CD4-positive, CD25-positive, alpha-beta regulatory T cell (primary cell): ENCODE data around the gene ANXA3. TPM values are rescaled to one million over a fixed set of nuclear protein-coding genes. Genes with fewer than 3 reads are reported as not detected.

Source experiments
- ATAC-seq, 2 donors: fragments of 150-1000 bp; cut with Tn5 transposase; one replicate each; pipeline ENCODE4 v1.10.0; 2021; ENCODE audit warnings: low read depth in 2 of 2, moderate number of reproducible peaks in 2 of 2, moderate library complexity in 1 of 2
- DNase-seq, 3 donors: peaks; one replicate each; pipeline versions ENCODE4 v3.0.0 to v3.0.0-alpha.2; 2012 to 2022; ENCODE audit warnings: mixed read lengths in 1 of 3
- H3K27ac ChIP-seq: one replicate; pipeline ENCODE4 v1.7.0; 2013; ENCODE audit warnings: mild to moderate bottlenecking, low read length; ENCODE audit not compliant: insufficient read depth, poor library complexity, severe bottlenecking
- H3K27me3 ChIP-seq: one replicate; pipeline ENCODE4 v1.7.0; 2013; ENCODE audit warnings: low read length; ENCODE audit not compliant: control insufficient read depth, insufficient read depth
- H3K36me3 ChIP-seq: one replicate; pipeline ENCODE4 v1.7.0; 2013; ENCODE audit warnings: mild to moderate bottlenecking, low read length, moderate library complexity; ENCODE audit not compliant: control insufficient read depth, insufficient read depth
- H3K4me1 ChIP-seq: 2 replicates; pipeline ENCODE4 v1.7.0; 2013; ENCODE audit warnings: mild to moderate bottlenecking, low read length; ENCODE audit not compliant: insufficient read depth, control insufficient read depth, poor library complexity, severe bottlenecking
- H3K4me3 ChIP-seq: one replicate; pipeline ENCODE4 v1.7.0; 2013; ENCODE audit warnings: low read depth, mild to moderate bottlenecking, low read length, moderate library complexity
- H3K9me3 ChIP-seq, 2 experiments: 1 replicate in 1 of 2; 2 replicates in 1 of 2; pipeline ENCODE4 v1.7.0; 2013; ENCODE audit warnings: low read length in 2 of 2, mild to moderate bottlenecking in 1 of 2, moderate library complexity in 1 of 2; ENCODE audit not compliant: control insufficient read depth in 2 of 2
- H3K27ac Mint-ChIP-seq, 3 donors: one replicate each; pipeline ENCODE4 v1.8.0; 2020 to 2022; ENCODE audit warnings: mild to moderate bottlenecking in 3 of 3, mixed read lengths in 3 of 3, moderate library complexity in 2 of 3
- H3K27me3 Mint-ChIP-seq: one replicate; pipeline ENCODE4 v1.8.0; 2022; ENCODE audit warnings: mild to moderate bottlenecking, mixed read lengths
- H3K36me3 Mint-ChIP-seq: one replicate; pipeline ENCODE4 v1.8.0; 2020; ENCODE audit warnings: mixed read lengths
- H3K4me1 Mint-ChIP-seq, 4 donors: one replicate each; pipeline ENCODE4 v1.8.0; 2020 to 2022; ENCODE audit warnings: mixed read lengths in 4 of 4, mild to moderate bottlenecking in 1 of 4
- H3K4me3 Mint-ChIP-seq, 4 donors: one replicate each; pipeline ENCODE4 v1.8.0; 2020 to 2022; ENCODE audit warnings: mild to moderate bottlenecking in 4 of 4, mixed read lengths in 4 of 4, moderate library complexity in 3 of 4
- H3K9me3 Mint-ChIP-seq, 7 donors: one replicate each; pipeline ENCODE4 v1.8.0; 2020 to 2022; ENCODE audit warnings: mixed read lengths in 7 of 7, mild to moderate bottlenecking in 3 of 7, moderate library complexity in 2 of 7
- polyA plus RNA-seq, 4 donors: library from polyadenylated mRNA; unstranded; fragments of 300-500 nt; fragmentation: Illumina TruSeq; gene quantifications; one replicate each; pipeline ENCODE4 v1.2.3, GENCODE V29; 2021
- total RNA-seq: library from RNA; stranded (reverse); gene quantifications from one replicate; pipeline ENCODE4 v1.2.3, GENCODE V29; 2022

The ANXA3 gene
- total and polyA plus RNA-seq, 5 donors from 2014 or later: not detected

DNA sequence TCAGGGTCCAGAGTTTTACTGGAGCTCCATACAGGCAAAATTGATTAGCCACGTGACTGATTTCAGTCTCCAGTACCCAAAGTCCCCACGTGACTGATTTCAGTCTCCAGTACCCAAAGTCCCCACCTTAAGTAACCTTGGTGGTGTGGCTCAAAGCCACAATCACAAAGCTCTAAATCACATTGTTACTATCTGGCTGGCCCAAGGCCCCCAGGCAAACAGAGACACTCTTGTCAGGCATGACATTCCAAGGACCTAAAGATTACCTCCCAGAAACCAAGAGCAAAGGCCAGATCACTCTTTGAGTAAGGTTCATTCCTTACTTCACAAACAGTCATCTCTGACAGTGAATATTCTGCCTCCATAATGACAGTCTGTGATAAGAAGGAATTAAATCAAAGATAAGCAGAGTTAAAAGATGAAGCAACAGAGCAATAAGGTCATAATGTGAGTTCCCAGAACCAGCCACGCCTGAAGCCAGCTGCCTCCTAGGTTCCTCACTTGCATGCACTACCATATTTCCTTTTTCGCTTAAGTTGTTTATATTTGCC lies 78.5 kb downstream of the ANXA3 start:
- H3K27ac Mint-ChIP-seq: no peak overlapping the region
- no peak overlapping the region for H3K27ac ChIP-seq

DNA sequence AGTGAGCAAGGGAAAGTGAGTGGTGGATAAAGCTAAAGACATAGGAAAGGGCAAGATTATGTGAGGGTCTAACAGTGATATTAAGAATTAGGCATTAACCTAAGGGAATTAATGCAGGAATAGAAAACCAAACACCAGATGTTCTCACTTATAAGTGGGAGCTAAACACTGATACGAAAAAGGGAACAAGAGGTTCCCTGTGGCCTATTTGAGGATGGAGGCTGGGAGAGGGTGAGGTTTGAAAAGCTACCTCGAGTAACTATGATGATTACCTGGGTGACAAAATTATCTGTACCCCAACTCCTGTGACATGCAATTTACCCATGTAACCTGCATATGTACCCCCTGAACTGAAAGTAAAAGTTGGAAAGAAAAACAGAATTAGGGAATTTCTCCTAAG lies 79.0 kb downstream of the ANXA3 start:
- DNase-seq (no peak), ATAC-seq (no peak)
- Mint-ChIP-seq H3K27ac (no peak overlapping the region), H3K4me1 (no peaks in the 10 kb centered on the region), H3K4me3 (no peak overlapping the region), H3K27me3 (peaks cover 24% of the 10 kb centered on the region), H3K9me3 (peaks cover 0 to 5% (median 0%) of the 10 kb centered on the region in 7 donors), H3K36me3 (no peaks in the 10 kb centered on the region)
- Histone ChIP-seq H3K27ac (no peak overlapping the region), H3K36me3 (no peaks in the 10 kb centered on the region), H3K9me3 (no peaks in the 10 kb centered on the region), H3K27me3 (peaks cover 2% of the 10 kb centered on the region), H3K4me3 (no peak overlapping the region), H3K4me1 (no peaks in the 10 kb centered on the region)

More for the DNA sequence above, 78.5 kb downstream of the ANXA3 start:
- Histone ChIP-seq H3K27me3 (peaks cover 2% of the 10 kb centered on the region), H3K9me3 (no peaks in the 10 kb centered on the region), H3K4me3 (no peak overlapping the region), H3K36me3 (no peaks in the 10 kb centered on the region), H3K4me1 (no peaks in the 10 kb centered on the region)
- Mint-ChIP-seq H3K9me3 (peaks cover 0 to 5% (median 0%) of the 10 kb centered on the region in 7 donors), H3K4me3 (no peak overlapping the region), H3K36me3 (no peaks in the 10 kb centered on the region), H3K27me3 (peaks cover 24% of the 10 kb centered on the region), H3K4me1 (no peaks in the 10 kb centered on the region)
- DNase-seq: no peak
- no peak for ATAC-seq

DNA sequence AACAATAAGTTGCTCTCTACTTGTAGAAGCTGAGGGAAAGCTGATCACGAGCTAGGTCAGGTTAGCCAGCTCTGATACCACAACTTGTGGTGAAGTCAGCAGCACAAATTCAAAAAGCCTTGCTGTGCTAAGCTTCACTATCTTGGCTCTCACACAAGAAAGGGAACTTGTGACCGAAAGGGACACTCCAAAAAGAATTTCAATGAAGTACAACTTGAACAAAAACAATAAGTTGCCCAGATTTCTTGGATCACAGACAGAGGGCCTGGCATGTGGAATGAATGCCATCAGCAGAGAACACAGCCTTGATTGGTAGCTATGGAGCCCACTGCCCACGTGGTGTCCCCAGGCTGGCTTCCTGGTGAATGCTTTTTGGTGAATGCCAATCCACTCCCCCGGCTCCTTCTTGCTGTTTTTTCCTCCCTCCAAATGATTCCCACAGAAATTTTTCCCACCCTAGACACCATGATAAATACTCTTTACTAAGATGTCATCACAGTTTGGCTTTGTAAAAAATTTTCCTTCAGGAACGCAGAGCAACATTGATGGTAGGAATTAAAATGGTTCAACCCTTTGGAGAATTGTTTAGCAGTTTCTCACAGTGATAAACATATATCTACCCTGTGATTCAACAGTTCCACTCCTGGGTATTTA lies 82.6 kb downstream of the ANXA3 start:
- DNase-seq (no peak), ATAC-seq (no peak)
- Mint-ChIP-seq H3K27ac (no peak overlapping the region), H3K27me3 (peaks cover 18% of the 10 kb centered on the region), H3K4me3 (no peak overlapping the region), H3K4me1 (peaks cover 0 to 11% (median 4%) of the 10 kb centered on the region in 4 donors), H3K36me3 (no peaks in the 10 kb centered on the region), H3K9me3 (peaks cover 0 to 3% (median 0%) of the 10 kb centered on the region in 7 donors)
- Histone ChIP-seq H3K27me3 (peaks cover 2% of the 10 kb centered on the region), H3K4me3 (no peak overlapping the region), H3K4me1 (no peaks in the 10 kb centered on the region), H3K9me3 (no peaks in the 10 kb centered on the region), H3K36me3 (no peaks in the 10 kb centered on the region), H3K27ac (no peak overlapping the region)

DNA sequence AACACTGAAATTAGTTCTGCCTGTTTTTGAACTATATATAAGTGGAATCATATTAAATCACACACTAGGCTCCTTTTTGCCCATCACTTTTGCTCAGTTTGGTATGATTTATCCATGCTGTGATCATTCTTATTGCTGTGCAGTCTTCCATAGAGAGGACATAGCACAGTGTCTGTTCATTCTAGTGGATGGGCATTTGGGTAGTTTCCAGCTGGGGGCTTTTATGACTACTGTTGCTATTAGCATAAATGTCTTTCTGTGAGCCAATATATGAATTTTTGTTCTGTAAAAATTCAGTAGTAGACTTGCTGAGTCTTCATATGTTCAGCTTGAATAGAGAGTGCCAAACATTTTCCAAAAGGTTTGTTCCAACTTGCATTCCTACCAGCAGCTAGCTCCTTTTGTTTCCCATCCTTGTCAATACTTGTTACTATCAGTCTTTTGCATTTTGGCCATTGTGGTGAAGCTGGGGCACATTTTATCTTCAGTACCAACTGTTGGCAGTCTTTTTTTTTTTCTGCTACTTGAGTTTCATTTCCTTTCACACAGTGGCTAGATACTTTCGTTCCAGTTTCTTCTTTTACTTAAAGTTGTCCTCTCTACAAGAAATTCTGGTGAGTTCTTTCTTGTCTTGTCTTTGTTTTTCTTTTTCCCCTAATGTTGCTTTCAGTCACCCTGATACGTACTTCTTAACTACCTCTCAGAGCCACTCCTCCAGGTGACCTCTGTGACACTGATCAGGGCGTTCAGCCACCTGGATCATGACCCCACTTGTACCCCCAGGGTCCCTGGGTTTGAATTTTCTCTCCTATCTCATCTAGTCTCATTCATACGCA lies 87.0 kb downstream of the ANXA3 start:
- Mint-ChIP-seq H3K27me3 (peaks cover 8% of the 10 kb centered on the region), H3K27ac (peak overlapping the region in 2 of 3 donors; percentile 4 to 83), H3K9me3 (no peaks in the 10 kb centered on the region), H3K4me1 (peaks cover 0 to 11% (median 4%) of the 10 kb centered on the region in 4 donors), H3K4me3 (no peak overlapping the region), H3K36me3 (no peaks in the 10 kb centered on the region)
- Histone ChIP-seq H3K4me1 (no peaks in the 10 kb centered on the region), H3K36me3 (no peaks in the 10 kb centered on the region), H3K9me3 (no peaks in the 10 kb centered on the region), H3K4me3 (no peak overlapping the region), H3K27me3 (no peaks in the 10 kb centered on the region), H3K27ac (no peak overlapping the region)
- ATAC-seq (no peak), DNase-seq (peak in 1 of 3 donors; percentile 52)

DNA sequence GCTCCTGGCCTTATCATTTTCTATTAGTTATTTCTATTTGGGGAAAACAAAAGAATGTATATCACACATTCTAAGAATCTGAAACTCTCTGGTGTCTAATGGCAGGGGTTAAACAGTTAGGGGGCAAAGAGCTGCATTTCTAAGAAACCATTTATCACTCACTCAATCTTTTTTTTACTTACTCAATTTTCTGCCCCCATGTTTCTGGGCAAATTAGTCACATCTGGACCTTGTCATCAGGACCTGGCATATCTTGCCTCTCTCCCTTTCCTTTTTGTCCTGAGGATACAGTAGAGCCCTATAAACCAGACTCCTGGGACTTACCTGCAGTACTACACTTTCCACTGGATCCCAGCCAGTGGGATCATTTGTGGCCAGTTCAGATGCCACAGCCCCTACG lies 89.1 kb downstream of the ANXA3 start:
- Histone ChIP-seq H3K4me3 (no peak overlapping the region), H3K27me3 (no peaks in the 10 kb centered on the region), H3K27ac (no peak overlapping the region), H3K4me1 (no peaks in the 10 kb centered on the region), H3K9me3 (no peaks in the 10 kb centered on the region), H3K36me3 (no peaks in the 10 kb centered on the region)
- ATAC-seq (no peak), DNase-seq (no peak)
- Mint-ChIP-seq H3K27ac (no peak overlapping the region), H3K4me3 (no peak overlapping the region), H3K4me1 (peaks cover 0 to 11% (median 4%) of the 10 kb centered on the region in 4 donors), H3K9me3 (no peaks in the 10 kb centered on the region), H3K36me3 (no peaks in the 10 kb centered on the region), H3K27me3 (peaks cover 5% of the 10 kb centered on the region)

DNA sequence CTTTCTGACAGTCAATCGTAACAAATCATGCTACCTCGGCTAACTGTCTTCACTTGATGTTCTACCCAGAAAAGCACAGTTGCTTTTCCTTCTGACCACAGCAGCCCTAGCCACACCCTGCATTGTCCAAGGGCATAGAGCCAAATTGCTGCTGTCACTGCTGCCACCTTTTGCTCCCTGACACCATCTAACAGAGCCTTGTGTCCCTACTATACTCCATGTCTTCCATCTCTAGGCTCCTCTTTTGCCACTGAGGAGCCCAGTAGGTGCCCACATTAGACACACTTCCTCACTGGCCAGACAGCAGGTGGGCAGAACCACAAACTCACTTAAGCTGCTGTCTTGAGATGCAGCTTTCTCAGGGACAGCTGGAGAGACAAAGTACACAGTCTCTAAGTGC lies 91.4 kb downstream of the ANXA3 start:
- Histone ChIP-seq H3K27me3 (no peaks in the 10 kb centered on the region), H3K9me3 (no peaks in the 10 kb centered on the region), H3K27ac (no peak overlapping the region), H3K36me3 (no peaks in the 10 kb centered on the region), H3K4me1 (no peaks in the 10 kb centered on the region), H3K4me3 (no peak overlapping the region)
- H3K4me1 Mint-ChIP-seq: peaks cover 0 to 11% (median 4%) of the 10 kb centered on the region in 4 donors
- peaks cover 5% of the 10 kb centered on the region for H3K27me3 Mint-ChIP-seq
- H3K9me3 Mint-ChIP-seq: no peaks in the 10 kb centered on the region
- no peak overlapping the region for H3K27ac Mint-ChIP-seq
- no peak for DNase-seq
- H3K36me3 Mint-ChIP-seq: no peaks in the 10 kb centered on the region
- ATAC-seq: no peak
- no peak overlapping the region for H3K4me3 Mint-ChIP-seq

DNA sequence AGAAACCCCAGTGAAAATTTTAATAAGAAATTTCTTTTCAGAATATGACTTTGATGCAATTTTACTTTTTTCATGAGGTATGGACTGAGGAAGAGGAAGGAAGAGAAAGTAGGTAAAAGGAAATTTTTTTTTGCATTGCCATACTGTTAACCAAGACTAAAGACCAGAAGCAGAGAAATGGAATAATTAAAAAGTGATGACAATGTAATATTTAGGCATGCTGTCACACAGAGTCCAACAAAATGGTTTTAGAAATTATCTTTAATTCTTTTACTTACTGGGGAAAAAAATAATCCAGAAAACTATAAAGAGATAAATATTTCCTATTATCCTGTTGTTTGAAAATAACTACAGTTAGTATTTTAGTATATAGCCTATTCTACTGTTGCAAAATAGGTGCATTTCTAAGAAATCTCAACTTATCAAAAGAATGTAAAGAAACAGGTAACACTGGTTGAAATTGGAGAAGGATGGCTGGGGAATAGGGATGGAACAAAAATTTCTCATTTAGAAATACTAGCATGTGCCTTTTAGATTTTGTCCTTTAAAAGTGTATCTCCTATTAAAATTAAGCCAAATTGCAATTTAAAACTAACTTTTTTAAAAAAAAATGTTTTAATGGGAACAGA lies 92.6 kb downstream of the ANXA3 start:
- ATAC-seq: no peak
- Mint-ChIP-seq H3K4me1 (no peaks in the 10 kb centered on the region), H3K27me3 (peaks cover 5% of the 10 kb centered on the region), H3K9me3 (no peaks in the 10 kb centered on the region), H3K27ac (no peak overlapping the region), H3K4me3 (no peak overlapping the region), H3K36me3 (no peaks in the 10 kb centered on the region)
- no peaks in the 10 kb centered on the region for H3K36me3 ChIP-seq
- H3K4me1 ChIP-seq: no peaks in the 10 kb centered on the region
- no peak overlapping the region for H3K27ac ChIP-seq
- DNase-seq: no peak
- H3K4me3 ChIP-seq: no peak overlapping the region
- no peaks in the 10 kb centered on the region for H3K27me3 ChIP-seq
- H3K9me3 ChIP-seq: no peaks in the 10 kb centered on the region
